A549 (cell line): ENCODE data around the gene ASB5. TPM values are rescaled to one million over a fixed set of nuclear protein-coding genes. Genes with fewer than 3 reads are reported as not detected.

Experiments used
- ATAC-seq, 2 experiments: fragments of 200-7000 bp in 1 of 2; fragments of >200 bp in 1 of 2; cut with Nextera tagmentation in 1 of 2; cut with Tn5 transposase in 1 of 2; 3 replicates each; pipeline versions ENCODE4 v1.8.0 to v1.9.1; 2018 to 2020; ENCODE audit warnings: mild to moderate bottlenecking in 1 of 2, moderate library complexity in 1 of 2
- CTCF ChIA-PET: fragments of 300-600 bp; sonication (Branson Sonifier 250); formaldehyde crosslinking; extraction: SDS; loops from one replicate; lab custom pipeline; 2021; ENCODE audit warnings: antibody characterized with exemption, inconsistent platforms; lab: Yijun Ruan, JAX
- POLR2A ChIA-PET: fragments of 350-600 bp; formaldehyde crosslinking; extraction: SDS; loops from one replicate; lab custom pipeline; 2021; ENCODE audit warnings: antibody characterized with exemption, inconsistent platforms; lab: Yijun Ruan, JAX
- DNase-seq, 2 experiments: peaks; one replicate each; pipeline versions ENCODE4 v3.0.0 to v3.0.0-alpha.2; 2011 to 2016; ENCODE audit warnings: low read depth in 1 of 2, low spot score in 1 of 2
- FAIRE-seq: peaks from 2 replicates; lab custom pipeline; 2011; peaks lifted over from hg19 to GRCh38; lab: Jason Lieb, UNC
- H3K27ac ChIP-seq, 2 experiments: fragments of >200 bp; sonication (Bioruptor Twin); formaldehyde crosslinking; 3 replicates each; pipeline ENCODE4 v1.5.1; 2016 to 2017
- H3K4me1 ChIP-seq: fragments of >200 bp; sonication (Bioruptor Twin); formaldehyde crosslinking; 3 replicates; pipeline ENCODE4 v1.6.1; 2016
- H3K4me2 ChIP-seq: fragments of >200 bp; sonication (Bioruptor Twin); formaldehyde crosslinking; 3 replicates; pipeline ENCODE4 v1.6.1; 2016
- H3K4me3 ChIP-seq: fragments of >200 bp; sonication (Bioruptor Twin); formaldehyde crosslinking; 3 replicates; pipeline ENCODE4 v1.5.1; 2016
- H3K9me3 ChIP-seq: fragments of >200 bp; sonication (Bioruptor Twin); formaldehyde crosslinking; 3 replicates; pipeline ENCODE4 v1.6.1; 2016
- BCL3 ChIP-seq: fragments of >200 bp; sonication (Bioruptor Twin); formaldehyde crosslinking; IDR thresholded peaks from 3 replicates; pipeline ENCODE4 v1.6.1; 2016
- BHLHE40 ChIP-seq: IDR thresholded peaks from 2 replicates; pipeline ENCODE4 v1.6.1; 2012; ENCODE audit warnings: low read depth, low read length, inconsistent platforms
- CEBPB ChIP-seq, 2 experiments: fragments of >200 bp in 1 of 2; sonication (Bioruptor Twin) in 1 of 2; formaldehyde crosslinking in 1 of 2; IDR thresholded peaks; 2 replicates each; pipeline ENCODE4 v1.6.1; 2012 to 2016
- CHD4 ChIP-seq: fragments of 200-600 bp; sonication (generic); IDR thresholded peaks from 2 replicates; pipeline ENCODE4 v1.6.1; 2016; ENCODE audit warnings: antibody characterized with exemption, mild to moderate bottlenecking, borderline replicate concordance
- E2F6 ChIP-seq: IDR thresholded peaks from 2 replicates; pipeline ENCODE4 v1.6.1; 2012; ENCODE audit warnings: low read depth, borderline replicate concordance
- EHMT2 ChIP-seq: fragments of 200-600 bp; sonication (generic); IDR thresholded peaks from 2 replicates; pipeline ENCODE4 v1.6.1; 2016; ENCODE audit warnings: antibody characterized with exemption, low read depth, mild to moderate bottlenecking, moderate library complexity
- EP300 ChIP-seq, 2 experiments: fragments of >200 bp; sonication (Bioruptor Twin); formaldehyde crosslinking; IDR thresholded peaks; 2 replicates in 1 of 2; 3 replicates in 1 of 2; pipeline ENCODE4 v1.6.1; 2016 to 2017
- FOSL2 ChIP-seq, 2 experiments: fragments of 450-650 bp in 1 of 2; fragments of >200 bp in 1 of 2; sonication (Bioruptor Twin) in 1 of 2; formaldehyde crosslinking; IDR thresholded peaks; 2 replicates each; pipeline versions ENCODE4 v1.5.0 to v1.6.1; 2016 to 2020; ENCODE audit warnings: mild to moderate bottlenecking in 1 of 2, moderate library complexity in 1 of 2
- FOXS1 ChIP-seq: fragments of 250-450 bp; sonication (Bioruptor Pico); IDR thresholded peaks from 2 replicates; pipeline ENCODE4 v1.5.0; 2020; ENCODE audit warnings: mild to moderate bottlenecking, moderate library complexity
- GATA3 ChIP-seq: IDR thresholded peaks from 2 replicates; pipeline ENCODE4 v1.6.1; 2012; ENCODE audit warnings: borderline replicate concordance
- HDAC2 ChIP-seq: fragments of 200-600 bp; sonication (generic); IDR thresholded peaks from 2 replicates; pipeline ENCODE4 v1.6.1; 2016
- HEYL ChIP-seq: fragments of 250-450 bp; sonication (Bioruptor Pico); IDR thresholded peaks from 2 replicates; pipeline ENCODE4 v1.8.0; 2021; ENCODE audit warnings: mild to moderate bottlenecking, moderate library complexity
- HOXB5 ChIP-seq: fragments of 250-450 bp; sonication (Bioruptor Pico); IDR thresholded peaks from 2 replicates; pipeline ENCODE4 v1.5.0; 2020; ENCODE audit warnings: mild to moderate bottlenecking, moderate library complexity
- JUN ChIP-seq, 2 experiments: fragments of >200 bp; sonication (Bioruptor Twin); formaldehyde crosslinking; IDR thresholded peaks; 2 replicates in 1 of 2; 3 replicates in 1 of 2; pipeline ENCODE4 v1.6.1; 2016 to 2017
- JUNB ChIP-seq: fragments of >200 bp; sonication (Bioruptor Twin); formaldehyde crosslinking; IDR thresholded peaks from 2 replicates; pipeline ENCODE4 v1.6.1; 2016
- KDM1A ChIP-seq: fragments of 200-600 bp; sonication (generic); IDR thresholded peaks from 2 replicates; pipeline ENCODE4 v1.6.1; 2016; ENCODE audit warnings: low read depth, mild to moderate bottlenecking
- MAFK ChIP-seq: fragments of 450-650 bp; IDR thresholded peaks from 2 replicates; pipeline ENCODE4 v1.6.1; 2014; ENCODE audit not compliant: partially characterized antibody
- MYC ChIP-seq: IDR thresholded peaks from 2 replicates; pipeline ENCODE4 v1.6.1; 2012; ENCODE audit warnings: mild to moderate bottlenecking, inconsistent platforms, low read length, improper control_type of control experiment, borderline replicate concordance
- POLR2A ChIP-seq: IDR thresholded peaks from 2 replicates; pipeline ENCODE4 v1.6.1; 2012; ENCODE audit warnings: mild to moderate bottlenecking, low read length
- RARB ChIP-seq: fragments of 250-450 bp; sonication (Bioruptor Pico); IDR thresholded peaks from 2 replicates; pipeline ENCODE4 v1.8.0; 2021; ENCODE audit warnings: mild to moderate bottlenecking, moderate library complexity
- SMC3 ChIP-seq: fragments of >200 bp; sonication (Bioruptor Twin); formaldehyde crosslinking; IDR thresholded peaks from 3 replicates; pipeline ENCODE4 v1.6.1; 2018; ENCODE audit warnings: inconsistent platforms
- TP53 ChIP-seq: fragments of 250-450 bp; sonication (Bioruptor Pico); IDR thresholded peaks from 2 replicates; pipeline ENCODE4 v1.5.0; 2021; ENCODE audit warnings: mild to moderate bottlenecking, moderate library complexity
- WGBS: methylation state at CpG from one replicate; pipeline ENCODE4 v1.1.6; 2017; ENCODE audit errors: missing lambda C conversion rate; 5-methylcytosine and 5-hydroxymethylcytosine counted together
- polyA plus RNA-seq, 4 experiments: library from polyadenylated mRNA; depleted of rRNA in 3 of 4; stranded (reverse); fragments of >200 nt; fragmentation: RNase III in 1 of 4; extraction: RNeasy Plus Mini Kit Qiagen cat#74134 plus additional on column Dnase treatment in 1 of 4; gene quantifications; 2 replicates in 3 of 4; 3 replicates in 1 of 4; pipeline ENCODE4 v1.2.3, GENCODE V29; 2011 to 2017
- TF ChIP-seq, protein P1 (sequence below): IDR thresholded peaks from 2 replicates; pipeline ENCODE4 v1.6.1; 2012
- TF ChIP-seq, protein P2 (sequence below): fragments of 250-450 bp; sonication (Bioruptor Pico); IDR thresholded peaks from 2 replicates; pipeline ENCODE4 v1.5.0; 2020; ENCODE audit warnings: low read depth, mild to moderate bottlenecking, moderate library complexity

ASB5 gene
- polyA plus RNA-seq, 2 of the 4 experiments (the other 2 are of a cell fraction), result not detected

DNA sequence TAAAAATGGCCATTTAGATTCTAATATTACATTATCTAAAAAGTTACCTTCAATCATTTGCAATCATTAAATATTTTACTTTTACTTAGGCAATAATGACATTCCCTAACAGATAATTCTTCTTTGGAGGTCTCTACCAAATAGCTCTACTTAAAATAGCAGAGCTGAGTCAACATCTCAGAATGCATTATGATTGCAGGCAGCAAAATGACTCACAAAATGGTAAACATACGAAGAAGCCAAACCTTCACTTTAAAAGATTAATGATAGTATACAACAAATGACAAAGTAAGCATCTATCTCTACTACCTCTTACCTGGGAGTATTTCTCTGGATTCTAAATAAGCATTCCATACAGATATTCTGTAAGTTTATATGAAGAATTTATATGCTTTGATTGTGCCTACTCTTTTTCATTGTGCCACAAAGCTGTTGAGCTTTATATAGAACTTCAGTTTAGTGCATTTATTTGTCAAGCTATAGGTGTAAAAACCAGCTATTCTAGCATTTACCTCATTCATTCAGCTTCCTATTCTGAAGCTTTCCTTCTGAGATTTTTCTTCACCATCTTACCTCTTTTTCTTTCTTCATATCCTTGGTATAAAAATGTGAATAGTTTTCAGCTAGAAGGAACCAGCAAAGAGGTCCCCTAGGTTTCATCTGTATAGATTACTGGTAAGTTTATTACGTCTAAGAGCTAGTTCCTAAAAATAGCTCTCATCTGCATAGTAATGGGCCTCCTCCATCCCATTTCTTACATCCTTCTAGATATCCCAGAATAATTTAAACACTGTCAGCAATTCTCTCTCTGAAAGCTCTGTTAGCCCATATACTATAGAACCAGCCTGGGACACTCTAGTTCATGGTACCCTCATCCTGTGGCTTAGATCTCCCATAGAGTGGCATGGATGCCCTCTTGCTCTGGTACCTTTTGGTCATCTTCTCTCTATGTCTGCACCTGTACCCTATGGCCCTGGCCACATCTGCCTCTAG, 33.6 kb upstream of the ASB5 start:
- peak; percentile 34 to 76 for DNase-seq
- TF ChIP-seq, protein P1, sequence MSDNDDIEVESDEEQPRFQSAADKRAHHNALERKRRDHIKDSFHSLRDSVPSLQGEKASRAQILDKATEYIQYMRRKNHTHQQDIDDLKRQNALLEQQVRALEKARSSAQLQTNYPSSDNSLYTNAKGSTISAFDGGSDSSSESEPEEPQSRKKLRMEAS, result peak; percentile 34
- TF ChIP-seq JUN (IDR thresholded peaks at IDR 0.05) (peak in 1 of 2 experiments; percentile 55; a peak in 1 of 5 replicates), FOXS1 (CRISPR knock-in tag) (no peak), EP300 (IDR thresholded peaks at IDR 0.05) (peak; percentile 50 to 51; a peak in 3 of 5 replicates), EHMT2 (no peak), JUNB (peak; percentile 98), CHD4 (no peak), TP53 (no peak), GATA3 (peak; percentile 89), HDAC2 (no peak), CEBPB (IDR thresholded peaks at IDR 0.05) (peak; percentile 53 to 84; a peak in 3 of 4 replicates), MAFK (peak; percentile 67), HOXB5 (CRISPR knock-in tag) (peak; percentile 91), RARB (CRISPR knock-in tag) (no peak), POLR2A (no peak), MYC (no peak), FOSL2 (IDR thresholded peaks at IDR 0.05) (peak; percentile 93), FOSL2 (CRISPR knock-in tag; IDR thresholded peaks at IDR 0.05) (peak; percentile 96), BCL3 (0 out of 3 replicates have a peak, but pooled peaks have one; percentile 57), BHLHE40 (no peak), SMC3 (no peak)
- TF ChIP-seq, protein P2, sequence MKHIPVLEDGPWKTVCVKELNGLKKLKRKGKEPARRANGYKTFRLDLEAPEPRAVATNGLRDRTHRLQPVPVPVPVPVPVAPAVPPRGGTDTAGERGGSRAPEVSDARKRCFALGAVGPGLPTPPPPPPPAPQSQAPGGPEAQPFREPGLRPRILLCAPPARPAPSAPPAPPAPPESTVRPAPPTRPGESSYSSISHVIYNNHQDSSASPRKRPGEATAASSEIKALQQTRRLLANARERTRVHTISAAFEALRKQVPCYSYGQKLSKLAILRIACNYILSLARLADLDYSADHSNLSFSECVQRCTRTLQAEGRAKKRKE, result no peak
- POLR2A ChIA-PET, result interaction anchor here (1.1 kb wide), 1 partner anchor 17 kb away, joined by 3 read pairs; the partner anchor contains the start of gene SPCS3
- 37% methylated on average over 2 of the region's 2 CpGs for WGBS
- peaks cover 15% of the 10 kb centered on the region for H3K4me1 ChIP-seq
- H3K4me3 ChIP-seq, result no peak overlapping the region
- CTCF ChIA-PET, result interaction anchor here (1.1 to 1.2 kb wide), 2 partner anchors 25 to 38 kb away, joined by 3 to 4 read pairs; no protein-coding TSS in a partner anchor
- ATAC-seq, result peak; percentile 89 to 96
- H3K4me2 ChIP-seq, result peak overlapping the region; percentile 62
- no peak for FAIRE-seq
- peak overlapping the region in 1 of 2 experiments; percentile 43; a peak in 2 of 6 replicates for H3K27ac ChIP-seq
- H3K9me3 ChIP-seq, result no peaks in the 10 kb centered on the region

GRCh38 chr4:176300565-176300964, 31.5 kb upstream of the ASB5 start:
- Histone ChIP-seq H3K4me2 (no peak overlapping the region), H3K4me1 (peaks cover 15% of the 10 kb centered on the region), H3K4me3 (no peak overlapping the region), H3K9me3 (no peaks in the 10 kb centered on the region), H3K27ac (no peak overlapping the region)
- FAIRE-seq, result no peak
- no peak for TF ChIP-seq HEYL
- TF ChIP-seq KDM1A, result no peak
- no peak for TF ChIP-seq E2F6
- CTCF ChIA-PET, result interaction anchor here (1.0 kb wide), 1 partner anchor 176 kb away, joined by 3 read pairs; no protein-coding TSS in a partner anchor
- POLR2A ChIA-PET, result no interaction called here
- DNase-seq, result no peak
- ATAC-seq, result no peak
